HCT116 (cell line): ENCODE measurements around the gene TMEM269. TPM values are rescaled to one million over a fixed set of nuclear protein-coding genes. Genes with fewer than 3 reads are reported as not detected.

ENCODE experiments used
- ATAC-seq: fragments of 200-7000 bp; cut with Tn5 transposase; 2 replicates; pipeline ENCODE4 v1.9.1; 2020; ENCODE audit warnings: mild to moderate bottlenecking, moderate library complexity
- BruUV-seq: library from RNA; stranded (reverse); fragments of 400-500 nt; replicated peaks from 2 replicates; lab custom pipeline; 2021; lab: Mats Ljungman, UMichigan
- CTCF ChIA-PET: fragments of 300-600 bp; sonication (Branson Sonifier 250); formaldehyde crosslinking; loops from one replicate; lab custom pipeline; 2021; ENCODE audit warnings: antibody characterized with exemption; lab: Charles Lee
- POLR2A ChIA-PET: fragments of 300-600, 350-600 bp; sonication (Branson Sonifier 250); formaldehyde crosslinking; loops from one replicate; lab custom pipeline; 2021; ENCODE audit warnings: antibody characterized with exemption; lab: Charles Lee
- RAD21 ChIA-PET, 2 experiments: fragments of 300-600 bp; sonication (Branson Sonifier 250); formaldehyde crosslinking; loops; one replicate each; lab custom pipeline; 2023; ENCODE audit warnings: low total read pairs in 2 of 2; ENCODE audit not compliant: uncharacterized antibody in 2 of 2, unreplicated experiment in 2 of 2, low non-redundant PET in 1 of 2; lab: Charles Lee
- DNase-seq: peaks from one replicate; pipeline ENCODE4 v3.0.0-alpha.2; 2010; ENCODE audit warnings: low read depth, low spot score
- H2AFZ ChIP-seq: fragments of 200-600 bp; shearing (Covaris generic), sonication (generic); 2 replicates; pipeline ENCODE4 v1.6.1; 2017; ENCODE audit warnings: low read depth, mixed run types, mixed read lengths, antibody characterized with exemption, low read length; ENCODE audit not compliant: poor library complexity, severe bottlenecking
- H3K27ac ChIP-seq: 2 replicates; pipeline ENCODE4 v1.5.1; 2012; ENCODE audit warnings: low read depth, low read length
- H3K27me3 ChIP-seq: fragments of 200-600 bp; sonication (generic); 2 replicates; pipeline ENCODE4 v1.6.1; 2016; ENCODE audit warnings: mixed run types, low read length, mixed read lengths; ENCODE audit not compliant: insufficient read depth
- H3K36me3 ChIP-seq, 2 experiments: fragments of 200-500 bp in 1 of 2; fragments of 200-600 bp in 1 of 2; sonication (Bioruptor generic) in 1 of 2; sonication (generic) in 1 of 2; 2 replicates each; pipeline versions ENCODE4 v1.5.1 to v1.6.1; 2014 to 2016; ENCODE audit warnings: low read length in 2 of 2, inconsistent platforms in 1 of 2, mixed read lengths in 1 of 2, mixed run types in 1 of 2; ENCODE audit not compliant: insufficient read depth in 2 of 2, control insufficient read depth in 1 of 2
- H3K4me1 ChIP-seq, 2 experiments: fragments of 200-600 bp in 1 of 2; sonication (generic) in 1 of 2; 2 replicates each; pipeline versions ENCODE4 v1.5.1 to v1.6.1; 2012 to 2017; ENCODE audit warnings: low read length in 2 of 2, inconsistent platforms in 1 of 2, mild to moderate bottlenecking in 1 of 2, mixed read lengths in 1 of 2, mixed run types in 1 of 2, moderate library complexity in 1 of 2; ENCODE audit not compliant: insufficient read depth in 2 of 2, control insufficient read depth in 1 of 2
- H3K4me2 ChIP-seq: fragments of 200-600 bp; sonication (generic); 2 replicates; pipeline ENCODE4 v1.6.1; 2017; ENCODE audit warnings: mixed run types, low read length, mixed read lengths
- H3K4me3 ChIP-seq, 2 experiments: fragments of 200-600 bp in 1 of 2; sonication (generic) in 1 of 2; replicated peaks in 1 of 2; 2 replicates each; pipeline ENCODE4 v1.5.1; 2011 to 2016; ENCODE audit warnings: low read length in 2 of 2, control low read depth in 1 of 2, low read depth in 1 of 2, mild to moderate bottlenecking in 1 of 2, mixed read lengths in 1 of 2, mixed run types in 1 of 2
- H3K79me2 ChIP-seq: fragments of 200-600 bp; sonication (generic); 2 replicates; pipeline ENCODE4 v1.6.1; 2017; ENCODE audit warnings: mild to moderate bottlenecking, mixed run types, low read length, moderate library complexity, mixed read lengths; ENCODE audit not compliant: insufficient read depth
- H3K9ac ChIP-seq: fragments of 200-600 bp; sonication (generic); 2 replicates; pipeline ENCODE4 v1.6.1; 2016; ENCODE audit warnings: low read length, mixed read lengths
- H3K9me2 ChIP-seq: fragments of 200-600 bp; sonication (generic), shearing (Covaris generic); 2 replicates; pipeline ENCODE4 v1.6.1; 2017; ENCODE audit warnings: mixed run types, mild to moderate bottlenecking, moderate library complexity; ENCODE audit not compliant: insufficient read depth
- H3K9me3 ChIP-seq, 2 experiments: fragments of 200-500 bp in 1 of 2; fragments of 200-600 bp in 1 of 2; sonication (Bioruptor generic) in 1 of 2; sonication (generic) in 1 of 2; 2 replicates each; pipeline ENCODE4 v1.6.1; 2014 to 2017; ENCODE audit warnings: low read length in 2 of 2, mixed read lengths in 2 of 2, inconsistent platforms in 1 of 2, low read depth in 1 of 2, mild to moderate bottlenecking in 1 of 2, mixed run types in 1 of 2, moderate library complexity in 1 of 2; ENCODE audit not compliant: control insufficient read depth in 1 of 2, insufficient read depth in 1 of 2
- H4K20me1 ChIP-seq: fragments of 200-600 bp; sonication (generic), shearing (Covaris generic); 2 replicates; pipeline ENCODE4 v1.6.1; 2017; ENCODE audit warnings: mixed run types, mild to moderate bottlenecking, moderate library complexity; ENCODE audit not compliant: insufficient read depth
- EGR1 ChIP-seq: IDR thresholded peaks from 2 replicates; pipeline ENCODE4 v1.6.1; 2012; ENCODE audit warnings: low read depth
- EZH2 ChIP-seq: fragments of 200-600 bp; sonication (generic); IDR thresholded peaks from 2 replicates; pipeline ENCODE4 v1.6.1; 2017; ENCODE audit warnings: antibody characterized with exemption, mixed run types
- EZH2phosphoT487 ChIP-seq: fragments of 200-600 bp; IDR thresholded peaks from 2 replicates; pipeline ENCODE4 v1.6.1; 2018; ENCODE audit warnings: antibody characterized with exemption, borderline replicate concordance
- MAX ChIP-seq: IDR thresholded peaks from 2 replicates; pipeline ENCODE4 v1.6.1; 2012
- REST ChIP-seq: IDR thresholded peaks from 2 replicates; pipeline ENCODE4 v1.6.1; 2012; ENCODE audit warnings: low read depth
- SP1 ChIP-seq: IDR thresholded peaks from 2 replicates; pipeline ENCODE4 v1.6.1; 2012; ENCODE audit warnings: low read depth
- TCF7L2 ChIP-seq: IDR thresholded peaks from 2 replicates; pipeline ENCODE4 v1.7.0; 2011; ENCODE audit warnings: borderline replicate concordance, inconsistent platforms; ENCODE audit not compliant: insufficient read depth, insufficient read length; ENCODE audit errors: extremely low read depth
- intact Hi-C: fragments of 100-400 bp; cut with micrococcal nuclease; formaldehyde crosslinking; loops from 2 replicates; pipeline ENCODE4 v1.10.0; 2022
- total RNA-seq: library from RNA; stranded (reverse); gene quantifications from one replicate; pipeline ENCODE4 v1.2.1, GENCODE V29; 2021; ENCODE audit not compliant: unreplicated experiment
- TF ChIP-seq, protein P1 (sequence below): IDR thresholded peaks from 2 replicates; pipeline ENCODE4 v1.6.1; 2012

TMEM269 gene
- total RNA-seq, 1 experiment from 2014 or later: 0.34 TPM

- RAD21 ChIA-PET: no interaction called here
- H3K9me3 ChIP-seq: no peaks in the 10 kb centered on the region
- TF ChIP-seq REST: no peak
- no peak for TF ChIP-seq TCF7L2
- TF ChIP-seq, protein P1, sequence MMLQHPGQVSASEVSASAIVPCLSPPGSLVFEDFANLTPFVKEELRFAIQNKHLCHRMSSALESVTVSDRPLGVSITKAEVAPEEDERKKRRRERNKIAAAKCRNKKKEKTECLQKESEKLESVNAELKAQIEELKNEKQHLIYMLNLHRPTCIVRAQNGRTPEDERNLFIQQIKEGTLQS: no peak
- no peak for TF ChIP-seq SP1
- no peak for TF ChIP-seq EZH2phosphoT487
- no peak for TF ChIP-seq EGR1
- TF ChIP-seq EZH2: no peak
- no peak for TF ChIP-seq MAX
- TF ChIP-seq, all 23 proteins: peak for 0
- no peak overlapping the region for H2AFZ ChIP-seq
- H3K4me2 ChIP-seq: no peak overlapping the region
- no peak overlapping the region for H3K9ac ChIP-seq
- intact Hi-C loops: no loop called here
- ATAC-seq: no peak
- no peaks in the 10 kb centered on the region for H3K27me3 ChIP-seq
- H3K27ac ChIP-seq: no peak overlapping the region
- CTCF ChIA-PET: interaction anchor here (1.5 to 1.7 kb wide), 2 partner anchors 14 to 241 kb away, joined by 5 to 6 read pairs; partner anchors contain the start of gene ZNF691
- no peaks in the 10 kb centered on the region for H4K20me1 ChIP-seq
- POLR2A ChIA-PET: interaction anchor here (1.1 to 2.5 kb wide), 2 partner anchors 12 to 13 kb away, joined by 3 to 7 read pairs; partner anchors contain the start of gene ZNF691
- no TSS peak for BruUV-seq
- H3K9me2 ChIP-seq: no peaks in the 10 kb centered on the region
- H3K79me2 ChIP-seq: no peaks in the 10 kb centered on the region
- H3K4me3 ChIP-seq: no peak overlapping the region
- no peak for DNase-seq
- H3K36me3 ChIP-seq: no peaks in the 10 kb centered on the region
- H3K4me1 ChIP-seq: no peaks in the 10 kb centered on the region
Observed at GRCh38 chr1:42832641-42833240, 48.0 kb downstream of the TMEM269 start.
